NT2/D1 (cell line): ENCODE results near the gene SNX9.

Experiments used
- SUZ12 ChIP-seq: IDR thresholded peaks from 2 replicates; pipeline ENCODE4 v1.6.1; 2011; ENCODE audit not compliant: insufficient read length, insufficient read depth; ENCODE audit errors: extremely low read depth
- YY1 ChIP-seq: IDR thresholded peaks from 2 replicates; pipeline ENCODE4 v1.6.1; 2011; ENCODE audit not compliant: insufficient read length, insufficient read depth
- ZNF274 ChIP-seq: IDR thresholded peaks from 2 replicates; pipeline ENCODE4 v1.6.1; 2011; ENCODE audit warnings: mild to moderate bottlenecking, low read depth, low read length

DNA sequence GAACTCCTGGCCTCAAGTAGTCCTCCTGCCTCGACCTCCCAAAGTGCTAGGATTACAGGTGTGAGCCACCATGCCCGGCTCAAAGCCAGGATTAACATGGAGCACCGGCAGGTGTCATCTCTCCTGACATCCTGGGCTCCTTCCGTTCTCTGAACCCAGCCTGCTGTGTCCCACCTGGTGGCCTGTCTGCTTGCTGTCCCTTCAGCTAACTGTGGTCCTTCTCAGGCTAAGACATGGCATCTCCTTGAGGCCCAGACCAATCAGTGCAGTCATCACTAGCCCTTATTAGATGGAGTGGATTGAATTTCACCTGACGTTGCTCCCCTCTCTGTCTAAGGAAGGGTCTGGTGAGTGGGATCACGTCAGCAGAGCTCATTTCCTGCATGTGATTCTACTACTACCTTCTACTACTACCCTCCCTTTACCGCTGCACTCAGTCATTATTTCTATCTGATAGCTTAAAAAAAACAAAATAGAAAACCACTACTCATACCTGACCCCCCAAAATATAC, 130.6 kb downstream of the SNX9 start:
- TF ChIP-seq ZNF274 (no peak), SUZ12 (no peak), YY1 (no peak)
